WTC11 (cell line): ENCODE measurements around the gene RBPJ. TPM values are rescaled to one million over a fixed set of nuclear protein-coding genes. Genes with fewer than 3 reads are reported as not detected.

Experiments
- ATAC-seq: fragments of 200-7000 bp; cut with Tn5 transposase; 2 replicates; pipeline ENCODE4 v1.10.0; 2021; ENCODE audit warnings: mild to moderate bottlenecking, moderate library complexity
- CTCF ChIA-PET: fragments of 300-600 bp; sonication (Branson Sonifier 250); formaldehyde crosslinking; loops from one replicate; lab custom pipeline; 2021; ENCODE audit warnings: antibody characterized with exemption; lab: Charles Lee
- POLR2A ChIA-PET: fragments of 350-600 bp; sonication (Branson Sonifier 250); formaldehyde crosslinking; loops from one replicate; lab custom pipeline; 2021; ENCODE audit warnings: antibody characterized with exemption; lab: Charles Lee
- DNase-seq: peaks from one replicate; pipeline ENCODE4 v3.0.0; 2021; ENCODE audit warnings: low spot score
- H3K27ac Mint-ChIP-seq: 2 replicates; pipeline ENCODE4 v1.8.0; 2021; ENCODE audit warnings: mixed read lengths
- H3K27me3 Mint-ChIP-seq: 2 replicates; pipeline ENCODE4 v1.8.0; 2021; ENCODE audit warnings: low read depth, mild to moderate bottlenecking, moderate library complexity, mixed read lengths
- H3K36me3 Mint-ChIP-seq: 2 replicates; pipeline ENCODE4 v1.8.0; 2021; ENCODE audit warnings: mixed read lengths
- H3K4me1 Mint-ChIP-seq: 2 replicates; pipeline ENCODE4 v1.8.0; 2022; ENCODE audit warnings: mixed read lengths
- H3K4me3 Mint-ChIP-seq: 2 replicates; pipeline ENCODE4 v1.8.0; 2021; ENCODE audit warnings: mild to moderate bottlenecking, moderate library complexity, mixed read lengths
- H3K9me3 Mint-ChIP-seq: 2 replicates; pipeline ENCODE4 v1.8.0; 2021; ENCODE audit warnings: mixed read lengths
- CREB1 ChIP-seq: sonication (generic); formaldehyde crosslinking; IDR thresholded peaks from 2 replicates; pipeline ENCODE4 v1.8.0; 2023; ENCODE audit warnings: mild to moderate bottlenecking, missing genetic modification reagents
- CREM ChIP-seq: sonication (generic); formaldehyde crosslinking; IDR thresholded peaks from 2 replicates; pipeline ENCODE4 v1.8.1; 2022; ENCODE audit warnings: mild to moderate bottlenecking, missing genetic modification reagents, moderate library complexity
- E2F5 ChIP-seq: sonication (generic); formaldehyde crosslinking; IDR thresholded peaks from 2 replicates; pipeline ENCODE4 v1.8.1; 2022; ENCODE audit warnings: mild to moderate bottlenecking, moderate library complexity, missing genetic modification reagents
- ELF4 ChIP-seq: sonication (generic); formaldehyde crosslinking; IDR thresholded peaks from 2 replicates; pipeline ENCODE4 v1.8.1; 2022; ENCODE audit warnings: low read depth, mild to moderate bottlenecking, moderate library complexity, missing genetic modification reagents
- ERG ChIP-seq: fragments of 250-450 bp; sonication (Bioruptor Pico); IDR thresholded peaks from 2 replicates; pipeline ENCODE4 v1.8.0; 2021; ENCODE audit warnings: mild to moderate bottlenecking
- FOXP4 ChIP-seq: sonication (generic); formaldehyde crosslinking; IDR thresholded peaks from 2 replicates; pipeline ENCODE4 v1.8.0; 2022; ENCODE audit warnings: mild to moderate bottlenecking, missing genetic modification reagents
- GRHL2 ChIP-seq: fragments of 250-450 bp; sonication (Bioruptor Pico); IDR thresholded peaks from 2 replicates; pipeline ENCODE4 v1.8.0; 2022; ENCODE audit warnings: mild to moderate bottlenecking, moderate library complexity; ENCODE audit not compliant: insufficient replicate concordance, severe bottlenecking
- GTF2I ChIP-seq: fragments of 250-450 bp; sonication (Bioruptor Pico); conservative IDR thresholded peaks from 2 replicates; pipeline ENCODE4 v1.4.0; 2021; ENCODE audit warnings: mild to moderate bottlenecking
- MAX ChIP-seq: sonication (generic); formaldehyde crosslinking; IDR thresholded peaks from 2 replicates; pipeline ENCODE4 v1.8.0; 2022; ENCODE audit warnings: mild to moderate bottlenecking, missing genetic modification reagents
- MXD4 ChIP-seq: fragments of 250-450 bp; sonication (Bioruptor Pico); IDR thresholded peaks from 2 replicates; pipeline ENCODE4 v1.8.0; 2021; ENCODE audit warnings: mild to moderate bottlenecking, moderate library complexity, borderline replicate concordance
- NFATC4 ChIP-seq: fragments of 250-450 bp; sonication (Bioruptor Pico); IDR thresholded peaks from 2 replicates; pipeline ENCODE4 v1.9.0; 2021; ENCODE audit warnings: mild to moderate bottlenecking
- NFE2L1 ChIP-seq: sonication (generic); formaldehyde crosslinking; IDR thresholded peaks from 2 replicates; pipeline ENCODE4 v1.8.1; 2023; ENCODE audit warnings: missing genetic modification reagents
- NFYB ChIP-seq: sonication (generic); formaldehyde crosslinking; conservative IDR thresholded peaks from 2 replicates; pipeline ENCODE4 v1.8.0; 2022; ENCODE audit warnings: low read depth, missing genetic modification reagents
- NR1H2 ChIP-seq: sonication (generic); formaldehyde crosslinking; IDR thresholded peaks from 2 replicates; pipeline ENCODE4 v1.9.0; 2021; ENCODE audit warnings: mild to moderate bottlenecking, moderate library complexity, missing genetic modification reagents
- NR2C2 ChIP-seq: sonication (generic); formaldehyde crosslinking; IDR thresholded peaks from 2 replicates; pipeline ENCODE4 v1.8.0; 2022; ENCODE audit warnings: mild to moderate bottlenecking, missing genetic modification reagents
- TCF7 ChIP-seq: sonication (generic); formaldehyde crosslinking; IDR thresholded peaks from 2 replicates; pipeline ENCODE4 v1.8.0; 2022; ENCODE audit warnings: mild to moderate bottlenecking, low read depth, missing genetic modification reagents, moderate library complexity
- TEAD1 ChIP-seq: sonication (generic); formaldehyde crosslinking; IDR thresholded peaks from 2 replicates; pipeline ENCODE4 v1.8.0; 2022; ENCODE audit warnings: mild to moderate bottlenecking, missing genetic modification reagents
- USF1 ChIP-seq: sonication (generic); formaldehyde crosslinking; IDR thresholded peaks from 2 replicates; pipeline ENCODE4 v1.8.0; 2022; ENCODE audit warnings: mild to moderate bottlenecking, missing genetic modification reagents
- USF2 ChIP-seq: sonication (generic); formaldehyde crosslinking; IDR thresholded peaks from 2 replicates; pipeline ENCODE4 v1.8.1; 2023; ENCODE audit warnings: mild to moderate bottlenecking, missing genetic modification reagents, moderate library complexity
- ZMAT4 ChIP-seq: fragments of 250-450 bp; sonication (Bioruptor Pico); IDR thresholded peaks from 2 replicates; pipeline ENCODE4 v1.9.0; 2021; ENCODE audit warnings: mild to moderate bottlenecking
- ZNF138 ChIP-seq: sonication (generic); formaldehyde crosslinking; conservative IDR thresholded peaks from 2 replicates; pipeline ENCODE4 v1.8.1; 2022; ENCODE audit warnings: mild to moderate bottlenecking, moderate library complexity, missing genetic modification reagents
- ZNF219 ChIP-seq: sonication (generic); formaldehyde crosslinking; IDR thresholded peaks from 2 replicates; pipeline ENCODE4 v1.8.0; 2023; ENCODE audit warnings: missing genetic modification reagents, mild to moderate bottlenecking, borderline replicate concordance
- ZNF317 ChIP-seq: sonication (generic); formaldehyde crosslinking; IDR thresholded peaks from 2 replicates; pipeline ENCODE4 v1.8.1; 2023; ENCODE audit warnings: low read depth, mild to moderate bottlenecking, moderate library complexity, missing genetic modification reagents, borderline replicate concordance
- ZNF416 ChIP-seq: fragments of 250-450 bp; sonication (Bioruptor Pico); IDR thresholded peaks from 2 replicates; pipeline ENCODE4 v1.9.0; 2021; ENCODE audit warnings: mild to moderate bottlenecking, inconsistent platforms
- ZNF423 ChIP-seq: fragments of 250-450 bp; sonication (Bioruptor Pico); IDR thresholded peaks from 2 replicates; pipeline ENCODE4 v2.1.2; 2022; ENCODE audit warnings: mild to moderate bottlenecking, moderate library complexity
- total RNA-seq: library from RNA; stranded (reverse); gene quantifications from 3 replicates; pipeline ENCODE4 v1.2.3, GENCODE V29; 2021

RBPJ gene
- total RNA-seq, 1 experiment from 2014 or later: 163 TPM

GRCh38 chr4:26331380-26331950 lies 10.7 kb downstream of the RBPJ start:
- peak overlapping the region; percentile 59 for H3K4me3 Mint-ChIP-seq
- CTCF ChIA-PET: interaction anchor here (0.7 to 3.2 kb wide), 25 partner anchors 8 to 476 kb away, joined by 3 to 37 read pairs (median 9); partner anchors contain the start of gene RBPJ
- H3K9me3 Mint-ChIP-seq: no peaks in the 10 kb centered on the region
- peak overlapping the region; percentile 72 for H3K27ac Mint-ChIP-seq
- H3K4me1 Mint-ChIP-seq: peaks cover 67% of the 10 kb centered on the region
- DNase-seq (no peak), ATAC-seq (no peak)
- no peaks in the 10 kb centered on the region for H3K27me3 Mint-ChIP-seq
- POLR2A ChIA-PET: interaction anchor here (0.5 kb wide), 1 partner anchor 257 kb away, joined by 3 read pairs; no protein-coding TSS in a partner anchor
- TF ChIP-seq GTF2I (CRISPR knock-in tag): no peak
- TF ChIP-seq E2F5: no peak
- TF ChIP-seq ELF4 (CRISPR knock-in tag): no peak
- H3K36me3 Mint-ChIP-seq: no peaks in the 10 kb centered on the region

- POLR2A ChIA-PET: no interaction called here
- no peaks in the 10 kb centered on the region for H3K9me3 Mint-ChIP-seq
These were observed 13.6 kb downstream of the RBPJ start for GRCh38 chr4:26334366-26334765.

GRCh38 chr4:26337612-26338011 lies 16.8 kb downstream of the RBPJ start:
- peaks cover 61% of the 10 kb centered on the region for H3K4me1 Mint-ChIP-seq
- no peak overlapping the region for H3K27ac Mint-ChIP-seq
- no peak overlapping the region for H3K4me3 Mint-ChIP-seq
- no peak for ATAC-seq
- H3K9me3 Mint-ChIP-seq: no peaks in the 10 kb centered on the region
- no peaks in the 10 kb centered on the region for H3K36me3 Mint-ChIP-seq
- no peaks in the 10 kb centered on the region for H3K27me3 Mint-ChIP-seq
- CTCF ChIA-PET: interaction anchor here (0.7 kb wide), 1 partner anchor 51 kb away, joined by 3 read pairs; no protein-coding TSS in a partner anchor
- DNase-seq: no peak
- POLR2A ChIA-PET: no interaction called here
- TF ChIP-seq FOXP4 (CRISPR knock-in tag): no peak
- TF ChIP-seq TEAD1 (CRISPR knock-in tag): no peak
- no peak for TF ChIP-seq ZNF423
- no peak for TF ChIP-seq USF2 (CRISPR knock-in tag)
- TF ChIP-seq MAX (CRISPR knock-in tag): no peak
- no peak for TF ChIP-seq CREB1 (CRISPR knock-in tag)
- TF ChIP-seq NFYB (CRISPR knock-in tag): no peak
- no peak for TF ChIP-seq ZNF219 (CRISPR knock-in tag)
- TF ChIP-seq ERG (CRISPR knock-in tag): no peak
- no peak for TF ChIP-seq ZNF138 (CRISPR knock-in tag)
- TF ChIP-seq NR1H2 (CRISPR knock-in tag): no peak
- no peak for TF ChIP-seq ELF4 (CRISPR knock-in tag)
- TF ChIP-seq USF1 (CRISPR knock-in tag): no peak
- no peak for TF ChIP-seq GRHL2 (CRISPR knock-in tag)
- TF ChIP-seq NFE2L1 (CRISPR knock-in tag): no peak
- TF ChIP-seq ZMAT4 (CRISPR knock-in tag): no peak
- no peak for TF ChIP-seq ZNF317 (CRISPR knock-in tag)

More at GRCh38 chr4:26334366-26334765, 13.6 kb downstream of the RBPJ start:
- Mint-ChIP-seq H3K36me3 (no peaks in the 10 kb centered on the region), H3K4me3 (no peak overlapping the region), H3K4me1 (peaks cover 55% of the 10 kb centered on the region), H3K27ac (peak overlapping the region; percentile 33; the same call in 1 of the 2 replicates), H3K27me3 (no peaks in the 10 kb centered on the region)
- TF ChIP-seq TCF7 (CRISPR knock-in tag): no peak
- TF ChIP-seq CREM (CRISPR knock-in tag): no peak
- no peak for TF ChIP-seq ZNF416 (CRISPR knock-in tag)
- TF ChIP-seq CREB1 (CRISPR knock-in tag): no peak
- no peak for TF ChIP-seq GRHL2 (CRISPR knock-in tag)
- TF ChIP-seq MXD4 (CRISPR knock-in tag): no peak
- TF ChIP-seq NFATC4: no peak
- no peak for TF ChIP-seq ZNF219 (CRISPR knock-in tag)
- no peak for TF ChIP-seq ERG (CRISPR knock-in tag)
- no peak for TF ChIP-seq NR2C2
- no peak for TF ChIP-seq ZNF317 (CRISPR knock-in tag)
- ATAC-seq (no peak), DNase-seq (no peak)
- CTCF ChIA-PET: no interaction called here
